ENCODE results near the gene RPS21. TPM values are rescaled to one million over a fixed set of nuclear protein-coding genes. Genes with fewer than 3 reads are reported as not detected.

Gene RPS21
- total and polyA plus RNA-seq, 4 donors = 965 to 6,824 (median 2,761) TPM

GRCh38 chr20:62367136-62367632 is 19.7 kb upstream of the RPS21 start, which contains the start of gene LAMA5:
TSS of gene LAMA5 (minus strand) at chr20:62367312. CDS start at chr20:62367245, 67 bp downstream.
- H3K4me1 ChIP-seq (ENCODE audit: control insufficient read depth in 1 of 2, insufficient read depth in 2 of 2, low read length in 2 of 2) = no peaks in the 10 kb centered on the region
- H3K4me3 ChIP-seq (ENCODE audit: low read length in 2 of 2) = peak within 1 kb of the TSS; percentile 73 to 88
- H3K27me3 ChIP-seq (ENCODE audit: control insufficient read depth in 1 of 2, insufficient read depth in 2 of 2, low read length in 1 of 2) = no peaks in the 10 kb centered on the region
- no peaks in the 10 kb centered on the region for H3K36me3 ChIP-seq (ENCODE audit: control insufficient read depth in 1 of 2, insufficient read depth in 2 of 2, low read length in 1 of 2)
- peak within 1 kb of the TSS; percentile 8 to 48 for H3K27ac ChIP-seq (ENCODE audit: low read depth in 1 of 2, low read length in 2 of 2)
- DNase-seq = peak; percentile 67 to 88
- intact Hi-C loops (cut with DNase I) = no loop called here
- no peaks in the 10 kb centered on the region for H3K9me3 ChIP-seq (ENCODE audit: control insufficient read depth, low read length)
- ATAC-seq (ENCODE audit: low FRiP score) = peak; percentile 20
- 0 to 1% methylated on average over 26 to 70 of the region's 70 CpGs for WGBS, 2 donors

- Histone ChIP-seq H3K4me3 (ENCODE audit: low read length in 2 of 2) (peak overlapping the region; percentile 73 to 88), H3K36me3 (ENCODE audit: control insufficient read depth in 1 of 2, insufficient read depth in 2 of 2, low read length in 1 of 2) (no peaks in the 10 kb centered on the region), H3K27me3 (ENCODE audit: control insufficient read depth in 1 of 2, insufficient read depth in 2 of 2, low read length in 1 of 2) (no peaks in the 10 kb centered on the region), H3K4me1 (ENCODE audit: control insufficient read depth in 1 of 2, insufficient read depth in 2 of 2, low read length in 2 of 2) (no peaks in the 10 kb centered on the region), H3K9me3 (ENCODE audit: control insufficient read depth, low read length) (no peaks in the 10 kb centered on the region), H3K27ac (ENCODE audit: low read depth in 1 of 2, low read length in 2 of 2) (peak overlapping the region in 1 of 2 donors; percentile 48)
- WGBS, 2 donors = 1 to 2% methylated on average over 35 to 37 of the region's 37 CpGs
- ATAC-seq (ENCODE audit: low FRiP score) (no peak), DNase-seq (peak in 1 of 2 donors; percentile 65)
- intact Hi-C loops (cut with DNase I) = no loop called here
Observed at GRCh38 chr20:62367633-62368391, 19.1 kb upstream of the RPS21 start.

GRCh38 chr20:62368392-62368975 is 18.4 kb upstream of the RPS21 start:
- Histone ChIP-seq H3K36me3 (ENCODE audit: control insufficient read depth in 1 of 2, insufficient read depth in 2 of 2, low read length in 1 of 2) (no peaks in the 10 kb centered on the region), H3K27me3 (ENCODE audit: control insufficient read depth in 1 of 2, insufficient read depth in 2 of 2, low read length in 1 of 2) (no peaks in the 10 kb centered on the region), H3K9me3 (ENCODE audit: control insufficient read depth, low read length) (no peaks in the 10 kb centered on the region), H3K4me3 (ENCODE audit: low read length in 2 of 2) (no peak overlapping the region), H3K4me1 (ENCODE audit: control insufficient read depth in 1 of 2, insufficient read depth in 2 of 2, low read length in 2 of 2) (no peaks in the 10 kb centered on the region), H3K27ac (ENCODE audit: low read depth in 1 of 2, low read length in 2 of 2) (no peak overlapping the region)
- 5 to 8% methylated on average over 14 to 15 of the region's 15 CpGs for WGBS, 2 donors
- intact Hi-C loops (cut with DNase I) = no loop called here
- ATAC-seq (ENCODE audit: low FRiP score) (no peak), DNase-seq (no peak)

- intact Hi-C loops (cut with DNase I) = no loop called here
- ATAC-seq (ENCODE audit: low FRiP score) (no peak), DNase-seq (no peak)
- Histone ChIP-seq H3K27ac (ENCODE audit: low read depth in 1 of 2, low read length in 2 of 2) (no peak overlapping the region), H3K36me3 (ENCODE audit: control insufficient read depth in 1 of 2, insufficient read depth in 2 of 2, low read length in 1 of 2) (no peaks in the 10 kb centered on the region), H3K9me3 (ENCODE audit: control insufficient read depth, low read length) (no peaks in the 10 kb centered on the region), H3K4me1 (ENCODE audit: control insufficient read depth in 1 of 2, insufficient read depth in 2 of 2, low read length in 2 of 2) (no peaks in the 10 kb centered on the region), H3K4me3 (ENCODE audit: low read length in 2 of 2) (no peak overlapping the region), H3K27me3 (ENCODE audit: control insufficient read depth in 1 of 2, insufficient read depth in 2 of 2, low read length in 1 of 2) (no peaks in the 10 kb centered on the region)
- WGBS, 2 donors = 25 to 32% methylated on average over 21 to 28 of the region's 28 CpGs
Observed at GRCh38 chr20:62368976-62369814, 17.7 kb upstream of the RPS21 start.

- DNase-seq = no peak
- Histone ChIP-seq H3K27me3 (ENCODE audit: control insufficient read depth in 1 of 2, insufficient read depth in 2 of 2, low read length in 1 of 2) (no peaks in the 10 kb centered on the region), H3K27ac (ENCODE audit: low read depth in 1 of 2, low read length in 2 of 2) (peak overlapping the region in 1 of 2 donors; percentile 7), H3K36me3 (ENCODE audit: control insufficient read depth in 1 of 2, insufficient read depth in 2 of 2, low read length in 1 of 2) (no peaks in the 10 kb centered on the region), H3K9me3 (ENCODE audit: control insufficient read depth, low read length) (no peaks in the 10 kb centered on the region), H3K4me3 (ENCODE audit: low read length in 2 of 2) (no peak overlapping the region), H3K4me1 (ENCODE audit: control insufficient read depth in 1 of 2, insufficient read depth in 2 of 2, low read length in 2 of 2) (no peaks in the 10 kb centered on the region)
- WGBS, 2 donors = 80 to 92% methylated on average over 3 to 4 of the region's 4 CpGs
- ATAC-seq (ENCODE audit: low FRiP score) = no peak
- intact Hi-C loops (cut with DNase I) = loop anchor here in 1 of 2 donors (10.0 kb wide), 1 partner anchor 185 kb away; the partner anchor contains the start of gene MTG2
Observed at GRCh38 chr20:62369815-62370114, 17.1 kb upstream of the RPS21 start.

- no peaks in the 10 kb centered on the region for H3K27me3 ChIP-seq (ENCODE audit: control insufficient read depth in 1 of 2, insufficient read depth in 2 of 2, low read length in 1 of 2)
- peak overlapping the region in 1 of 2 donors; percentile 7 for H3K27ac ChIP-seq (ENCODE audit: low read depth in 1 of 2, low read length in 2 of 2)
- intact Hi-C loops (cut with DNase I) = loop anchor here in 1 of 2 donors (10.0 kb wide), 1 partner anchor 185 kb away; the partner anchor contains the start of gene MTG2
- H3K9me3 ChIP-seq (ENCODE audit: control insufficient read depth, low read length) = no peaks in the 10 kb centered on the region
- 58% methylated on average over 19 of the region's 19 CpGs for WGBS, 2 donors
- H3K4me3 ChIP-seq (ENCODE audit: low read length in 2 of 2) = no peak overlapping the region
- no peak for DNase-seq
- ATAC-seq (ENCODE audit: low FRiP score) = no peak
- H3K4me1 ChIP-seq (ENCODE audit: control insufficient read depth in 1 of 2, insufficient read depth in 2 of 2, low read length in 2 of 2) = no peaks in the 10 kb centered on the region
- H3K36me3 ChIP-seq (ENCODE audit: control insufficient read depth in 1 of 2, insufficient read depth in 2 of 2, low read length in 1 of 2) = no peaks in the 10 kb centered on the region
Observed at GRCh38 chr20:62370115-62370806, 16.6 kb upstream of the RPS21 start.

GRCh38 chr20:62370807-62371587 is 15.9 kb upstream of the RPS21 start:
- Histone ChIP-seq H3K27ac (ENCODE audit: low read depth in 1 of 2, low read length in 2 of 2) (no peak overlapping the region), H3K4me3 (ENCODE audit: low read length in 2 of 2) (no peak overlapping the region), H3K4me1 (ENCODE audit: control insufficient read depth in 1 of 2, insufficient read depth in 2 of 2, low read length in 2 of 2) (no peaks in the 10 kb centered on the region), H3K36me3 (ENCODE audit: control insufficient read depth in 1 of 2, insufficient read depth in 2 of 2, low read length in 1 of 2) (no peaks in the 10 kb centered on the region), H3K27me3 (ENCODE audit: control insufficient read depth in 1 of 2, insufficient read depth in 2 of 2, low read length in 1 of 2) (no peaks in the 10 kb centered on the region), H3K9me3 (ENCODE audit: control insufficient read depth, low read length) (no peaks in the 10 kb centered on the region)
- WGBS, 2 donors = 57 to 70% methylated on average over 17 to 18 of the region's 18 CpGs
- no peak for ATAC-seq (ENCODE audit: low FRiP score)
- intact Hi-C loops (cut with DNase I) = loop anchor here in 1 of 2 donors (10.0 kb wide), 1 partner anchor 186 kb away; the partner anchor contains the start of gene MTG2
- DNase-seq = no peak
